ENCODE data around the gene IP6K1.
A peak's percentile ranks its signal among the peaks of the same experiment; 100 is the strongest.
"Not testable (repeated sequence)": the region's sequence is repeated elsewhere in the genome, so short reads cannot be mapped to it uniquely, and the experiment has no call there.

The IP6K1 gene

DNA sequence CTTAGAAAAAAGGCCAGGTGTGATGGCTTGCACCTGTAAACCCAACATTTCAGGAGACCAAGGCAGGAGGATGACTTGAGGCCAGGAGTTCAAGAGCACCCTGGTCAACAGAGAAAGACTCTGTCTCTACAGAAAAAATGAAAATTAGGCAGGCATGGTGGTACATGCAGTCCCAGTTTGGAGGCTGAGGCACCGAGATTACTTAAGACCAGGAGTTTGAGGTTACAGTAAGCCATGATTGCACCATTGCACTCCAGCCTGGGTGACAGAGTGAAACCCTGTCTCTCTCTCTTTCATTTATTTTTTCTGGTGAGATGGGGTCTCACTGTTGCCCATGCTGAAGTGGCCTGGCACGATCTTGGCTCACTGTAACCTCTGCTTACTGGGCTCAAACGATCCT is 24.7 kb downstream of the IP6K1 start:
- no peak for DNase-seq

GRCh38 chr3:49759226-49759625 is 27.1 kb downstream of the IP6K1 start:
- DNase-seq: no peak

GRCh38 chr3:49757197-49757596 is 29.1 kb downstream of the IP6K1 start:
- no peak for DNase-seq

GRCh38 chr3:49756036-49756435 is 30.3 kb downstream of the IP6K1 start:
- no peak for DNase-seq

- no peak for DNase-seq
These were observed 31.8 kb downstream of the IP6K1 start for GRCh38 chr3:49754536-49754935.

GRCh38 chr3:49751501-49751900 is 34.8 kb downstream of the IP6K1 start:
- DNase-seq: no peak

DNA sequence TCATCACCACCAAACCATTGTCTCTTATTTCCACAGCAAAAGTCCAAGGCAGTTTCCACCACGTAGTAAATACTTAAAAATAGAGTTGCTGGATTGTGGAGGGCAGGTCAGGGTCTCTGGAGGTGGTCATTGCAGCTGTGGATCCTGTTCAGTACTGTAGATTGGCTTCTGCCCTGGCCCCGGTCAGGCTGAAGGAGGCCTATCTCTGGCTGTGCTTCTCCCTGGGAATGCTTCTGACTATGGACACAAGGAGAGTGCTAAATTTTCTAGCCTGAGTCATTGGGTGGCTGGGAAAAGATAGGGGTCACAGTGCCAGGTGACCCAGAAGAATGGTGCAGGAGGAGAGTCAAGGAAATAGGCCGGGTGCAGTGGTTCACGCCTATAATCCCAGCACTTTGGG is 36.3 kb downstream of the IP6K1 start:
- no peak for DNase-seq

DNA sequence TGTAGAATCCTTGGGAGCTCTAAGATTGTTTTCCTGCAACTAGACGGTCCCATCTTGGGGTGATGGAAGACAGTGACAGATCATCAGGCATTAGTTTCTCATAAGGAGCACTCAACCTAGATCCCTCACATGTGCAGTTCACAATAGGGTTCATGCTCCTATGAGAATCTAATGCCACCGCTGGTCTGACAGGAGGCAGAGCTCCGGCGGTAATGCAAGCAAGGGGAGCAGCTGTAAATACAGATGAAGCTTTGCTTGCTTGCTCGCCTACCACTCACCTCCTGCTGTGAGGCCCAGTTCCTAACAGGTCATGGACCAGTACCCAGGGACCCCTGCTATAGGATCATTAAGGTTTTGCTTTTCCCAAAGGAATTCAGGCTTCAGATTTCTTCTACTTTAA is 37.5 kb downstream of the IP6K1 start:
- DNase-seq: not testable (repeated sequence)

- DNase-seq: no peak
These were observed 38.4 kb downstream of the IP6K1 start for GRCh38 chr3:49747792-49748480.

DNA sequence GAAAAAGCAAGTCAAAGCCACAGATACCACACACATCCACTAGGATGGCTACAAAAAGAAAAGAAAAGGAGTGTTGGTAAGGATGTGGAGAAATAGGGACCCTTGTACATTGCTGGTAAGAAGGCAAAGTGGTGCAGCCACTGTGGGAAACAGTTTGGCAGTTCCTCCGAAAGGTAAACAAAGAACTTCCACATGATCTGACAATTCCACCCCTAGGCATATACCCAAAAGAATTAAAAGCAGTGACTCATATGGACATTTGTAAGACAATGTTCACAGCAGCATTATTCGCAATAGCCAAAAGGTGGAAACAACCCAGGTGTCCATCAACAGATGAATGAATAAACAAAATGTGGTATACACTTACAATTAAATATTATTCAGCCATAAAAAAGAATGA is 40.4 kb downstream of the IP6K1 start:
- DNase-seq: no peak

DNA sequence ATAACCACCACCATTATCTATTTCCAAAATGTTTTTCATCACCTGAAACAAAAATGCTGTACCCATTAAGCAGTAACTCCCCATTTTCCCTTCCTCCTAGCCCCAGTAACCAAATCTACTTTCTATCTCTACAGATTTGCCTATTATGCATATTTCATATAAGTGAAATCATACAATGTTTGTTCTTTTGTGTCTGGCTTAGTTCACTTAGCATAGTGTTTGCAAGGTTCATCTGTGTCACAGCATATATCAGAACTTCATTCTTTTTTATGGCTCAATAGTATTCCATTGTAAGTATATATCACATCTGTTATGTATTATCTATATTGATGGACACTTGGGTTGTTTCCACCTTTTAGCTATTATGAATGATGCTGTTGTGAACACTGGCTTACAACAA is 45.9 kb downstream of the IP6K1 start:
- DNase-seq: no peak

DNA sequence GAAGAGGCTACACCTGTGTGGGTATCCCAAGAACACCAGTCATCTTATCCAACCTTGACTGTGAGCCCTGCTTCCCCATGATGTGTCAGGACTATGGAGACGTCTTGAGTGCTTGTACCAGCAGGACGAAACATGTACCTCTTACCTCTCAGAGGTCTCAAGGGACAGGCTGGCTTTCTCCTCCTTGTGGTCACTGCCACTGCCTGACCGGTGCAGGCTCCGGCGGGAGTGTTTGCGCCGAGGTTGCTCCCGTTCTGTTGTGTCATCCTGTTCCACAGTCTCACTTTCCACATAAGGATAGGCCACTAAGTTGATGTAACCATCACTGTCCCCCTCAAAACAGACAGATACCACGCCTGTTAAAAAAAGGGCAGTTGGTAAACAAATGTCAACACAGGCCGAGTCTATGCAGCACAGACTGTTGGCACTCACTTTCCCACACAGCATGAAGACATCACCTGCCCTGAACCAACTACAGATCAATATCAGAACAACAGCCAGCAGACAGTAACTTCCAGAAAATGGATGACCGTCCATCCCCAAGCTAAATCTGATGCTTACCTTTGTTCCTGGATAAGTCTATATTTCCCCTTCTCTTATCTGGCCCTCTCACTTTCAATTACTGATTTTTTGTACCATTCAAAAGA is 48.2 kb downstream of the IP6K1 start:
- no peak for DNase-seq

- DNase-seq: no peak
These were observed 51.6 kb downstream of the IP6K1 start for GRCh38 chr3:49734752-49735151.

DNA sequence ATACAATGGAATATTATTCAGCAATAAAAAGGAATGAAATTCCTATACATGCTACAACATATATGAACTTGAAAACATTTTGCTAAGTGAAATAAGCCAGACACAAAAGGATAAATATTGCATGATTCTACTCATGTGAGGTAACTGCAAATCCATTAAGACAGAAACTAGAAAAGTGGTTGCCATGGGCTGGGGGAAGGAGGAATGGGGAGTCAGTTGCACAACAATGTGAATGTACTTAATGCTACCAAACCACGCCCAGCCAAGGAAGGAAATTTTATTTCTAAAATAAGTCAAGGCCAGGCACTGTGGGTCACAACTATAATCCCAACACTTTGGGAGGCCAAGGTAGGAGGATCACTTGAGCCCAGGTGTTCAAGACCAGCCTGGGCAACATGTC is 52.8 kb downstream of the IP6K1 start:
- no peak for DNase-seq

DNA sequence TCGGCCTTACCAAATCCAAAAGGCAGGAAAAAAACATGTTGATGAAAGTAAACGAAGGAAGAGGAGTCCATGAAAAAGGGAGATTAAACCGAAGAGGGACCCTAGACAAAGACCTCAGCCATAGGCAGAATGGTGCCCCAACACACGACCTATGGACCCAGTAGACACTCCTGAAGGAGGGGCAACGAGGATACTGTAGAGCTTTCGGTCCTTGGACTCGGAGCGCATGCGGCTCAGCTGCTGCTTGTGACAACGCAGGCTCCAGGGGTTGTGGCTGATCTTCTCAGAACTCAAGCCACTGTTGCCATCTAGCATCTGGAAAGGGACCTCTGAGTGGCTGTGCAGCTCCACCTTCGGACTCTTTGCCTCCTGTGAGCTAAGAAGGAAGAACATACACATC is 53.7 kb downstream of the IP6K1 start:
- no peak for DNase-seq

- no peak for DNase-seq
These were observed 56.3 kb downstream of the IP6K1 start for GRCh38 chr3:49729966-49730609.

DNA sequence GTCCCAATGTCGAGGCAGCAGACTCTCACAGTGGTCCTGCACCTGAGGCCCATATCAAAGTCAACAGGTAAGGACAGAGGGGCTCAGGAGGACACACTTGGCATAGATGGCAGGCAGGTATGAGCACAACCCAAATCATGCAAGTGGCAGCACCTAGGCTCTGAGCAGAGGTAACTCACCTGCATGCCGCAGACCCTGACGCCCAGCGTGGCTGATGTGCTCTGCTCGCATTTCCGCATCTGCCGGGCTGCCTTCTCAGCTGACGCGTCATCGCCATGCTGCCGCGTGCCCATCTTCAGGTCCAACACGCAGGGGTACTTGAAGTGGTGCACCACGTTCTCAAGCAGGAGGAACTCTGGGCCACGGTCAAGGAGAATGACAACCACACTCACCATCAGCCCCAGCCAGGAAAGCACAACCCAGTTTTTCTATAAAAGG is 58.4 kb downstream of the IP6K1 start:
- DNase-seq: no peak

GRCh38 chr3:49727154-49727923 is 59.0 kb downstream of the IP6K1 start:
- DNase-seq: no peak

DNA sequence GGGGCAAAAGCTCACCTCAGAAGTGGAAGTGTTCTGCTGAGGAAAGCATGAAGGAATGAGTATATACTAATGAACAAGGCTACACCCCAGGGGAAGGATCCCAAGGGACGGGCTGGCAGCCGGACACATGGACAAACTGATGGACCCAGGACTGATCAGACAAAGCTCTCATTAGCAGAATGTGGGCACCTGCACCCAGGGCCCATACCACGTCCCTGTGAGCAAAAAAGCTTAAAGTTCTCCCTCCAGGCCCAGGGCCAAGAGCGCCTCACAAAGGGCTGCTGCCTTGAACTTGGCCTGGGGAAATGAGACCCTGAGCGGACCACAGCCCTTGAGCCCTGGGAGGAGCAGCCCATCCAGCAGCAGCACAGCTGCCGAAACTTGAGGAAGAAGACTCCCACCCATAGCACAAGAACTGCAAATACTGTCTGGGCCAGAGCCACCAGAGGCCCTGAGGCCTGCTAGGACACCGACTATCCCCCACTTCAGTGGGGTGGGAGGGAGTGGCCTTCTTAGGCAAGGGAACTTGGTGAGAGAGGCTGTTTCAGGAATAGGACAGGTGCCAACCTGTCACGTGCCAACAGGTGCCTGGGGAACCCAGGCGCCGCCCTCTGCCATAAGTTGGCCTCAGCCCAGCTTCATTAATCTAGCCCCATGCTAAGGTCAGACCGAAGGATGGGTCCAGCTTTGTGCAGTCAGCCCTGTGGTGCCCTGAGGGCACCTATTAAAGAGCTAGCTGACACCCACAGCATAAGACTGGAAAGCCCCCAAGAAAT is 60.2 kb downstream of the IP6K1 start:
- no peak for DNase-seq

DNA sequence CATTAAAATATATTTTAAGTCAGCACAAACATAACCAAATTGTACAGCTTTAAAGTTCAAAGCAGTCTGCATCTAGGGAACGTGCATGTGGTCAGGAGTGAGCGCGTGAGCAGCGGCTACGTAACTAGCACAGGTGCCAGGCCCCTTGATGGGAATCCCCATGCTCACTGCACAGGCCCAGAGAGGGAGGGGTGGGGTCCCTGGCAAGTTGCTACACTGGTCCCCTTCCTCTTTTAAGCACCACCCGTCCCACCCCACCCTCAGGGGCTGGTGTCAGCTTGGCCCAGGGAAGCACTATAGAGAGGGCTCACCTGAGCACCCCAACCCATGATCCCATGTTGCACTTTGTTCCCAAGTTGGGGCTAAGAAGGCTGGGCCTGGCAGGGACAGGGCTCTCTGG is 61.8 kb downstream of the IP6K1 start:
- no peak for DNase-seq

GRCh38 chr3:49723628-49724551 is 62.5 kb downstream of the IP6K1 start, which contains the start of gene GMPPB:
Gene GMPPB (minus strand): TSS chr3:49723951. CDS start chr3:49723726, 225 bp downstream.
- peak; percentile 93 for DNase-seq

- DNase-seq: peak; percentile 57
These were observed 63.1 kb downstream of the IP6K1 start for GRCh38 chr3:49723296-49723627.
